Uterus (tissue), 2 donors: ENCODE measurements around the gene PTPRH.

Experiments
- CTCF ChIP-seq, 4 experiments: fragments of 200-600 bp in 2 of 4; fragments of 450-650 bp in 2 of 4; sonication (generic) in 2 of 4; IDR thresholded peaks; one replicate each; pipeline ENCODE4 v1.5.1; 2016 to 2019; ENCODE audit warnings: antibody characterized with exemption in 4 of 4, mild to moderate bottlenecking in 2 of 4, moderate library complexity in 1 of 4
- POLR2A ChIP-seq, 2 donors: fragments of 450-650 bp; IDR thresholded peaks; one replicate each; pipeline ENCODE4 v1.6.1; 2016; ENCODE audit warnings: antibody characterized with exemption in 2 of 2, mild to moderate bottlenecking in 1 of 2, moderate library complexity in 1 of 2

- TF ChIP-seq CTCF (IDR thresholded peaks at IDR 0.05) (no peak), POLR2A (IDR thresholded peaks at IDR 0.05) (no peak)
These were observed 29.5 kb downstream of the PTPRH start, which contains the start of gene SYT5 for GRCh38 chr19:55179606-55180484.
